Measurements from ENCODE around the gene VWA8. TPM values are rescaled to one million over a fixed set of nuclear protein-coding genes. Genes with fewer than 3 reads are reported as not detected.

The VWA8 gene
- total and polyA plus RNA-seq, 2 of the 13 experiments (the other 11 are each of a cell fraction or from before 2014, with no cell fraction given) = 9.1 to 17.3 TPM

- no peak for TF ChIP-seq ATF7 (IDR thresholded peaks at IDR 0.05)
- no peak for TF ChIP-seq ATF7 (CRISPR knock-in tag; IDR thresholded peaks at IDR 0.05)
- peak; percentile 77 for TF ChIP-seq ZNF687 (CRISPR knock-in tag; IDR thresholded peaks at IDR 0.05)
- no peak for TF ChIP-seq ATM (IDR thresholded peaks at IDR 0.05; ENCODE audit: borderline replicate concordance)
- TF ChIP-seq ZSCAN30 (CRISPR knock-in tag; IDR thresholded peaks at IDR 0.05) = no peak
- no peak for TF ChIP-seq ZNF552 (CRISPR knock-in tag; IDR thresholded peaks at IDR 0.05; ENCODE audit: borderline replicate concordance)
- no peak for TF ChIP-seq ZNF530 (CRISPR knock-in tag; IDR thresholded peaks at IDR 0.05; ENCODE audit: low read depth)
- no peak for TF ChIP-seq ZBTB40 (IDR thresholded peaks at IDR 0.05)
- TF ChIP-seq ZBTB40 (CRISPR knock-in tag; IDR thresholded peaks at IDR 0.05) = no peak
- no peak for TF ChIP-seq NCOA1 (CRISPR knock-in tag; IDR thresholded peaks at IDR 0.05)
- peak in 1 of 2 experiments; percentile 26; a peak in 1 of 4 replicates for TF ChIP-seq NR2F1 (CRISPR knock-in tag; IDR thresholded peaks at IDR 0.05)
- no peak for TF ChIP-seq NFATC3 (CRISPR knock-in tag; IDR thresholded peaks at IDR 0.05)
- TF ChIP-seq SOX5 (CRISPR knock-in tag; IDR thresholded peaks at IDR 0.05; ENCODE audit: borderline replicate concordance) = peak; percentile 47; the same call in 1 of the 2 replicates
- no peak for TF ChIP-seq ZNF460 (CRISPR knock-in tag; IDR thresholded peaks at IDR 0.05; ENCODE audit: borderline replicate concordance)
- peak; percentile 59 for TF ChIP-seq HDAC1 (CRISPR knock-in tag; IDR thresholded peaks at IDR 0.05)
Observed at GRCh38 chr13:41547251-41548000, 413.5 kb downstream of the VWA8 start (continued).
